GM04504 (cell line): ENCODE data around the gene CDH18.

ENCODE experiments used
- DNase-seq: peaks from one replicate; pipeline ENCODE4 v3.0.0-alpha.2; 2012; ENCODE audit warnings: low read depth

Gene CDH18

GRCh38 chr5:19987612-19988361 lies at the start of gene CDH18:
Gene CDH18 (minus strand): TSS chr5:19988200. CDS start chr5:19838986, 149,214 bp downstream.
- no peak for DNase-seq

DNA sequence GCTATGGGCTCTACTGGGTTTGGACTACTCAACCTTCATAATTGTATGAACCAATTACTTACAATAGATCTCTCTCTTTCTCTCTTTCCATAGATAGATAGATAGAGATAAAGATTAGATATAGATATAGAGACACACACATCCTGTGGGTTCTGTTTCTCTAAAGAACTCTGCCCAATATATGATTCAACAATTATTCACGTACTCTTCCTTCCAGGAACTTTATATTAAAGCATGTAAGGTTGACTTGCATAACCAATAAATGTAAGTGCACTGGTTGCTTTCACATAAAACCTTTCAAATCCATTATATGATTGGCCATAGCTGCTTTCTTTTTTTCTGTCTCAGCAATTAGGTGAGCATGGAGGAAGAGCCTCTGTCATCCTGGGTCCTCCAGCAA lies 46.7 kb upstream of the CDH18 start:
- no peak for DNase-seq

GRCh38 chr5:20033881-20034280 lies 45.9 kb upstream of the CDH18 start:
- DNase-seq: no peak

- no peak for DNase-seq
Observed at GRCh38 chr5:20032896-20033295, 44.9 kb upstream of the CDH18 start.

- DNase-seq: no peak
Observed at GRCh38 chr5:20030125-20030524, 42.1 kb upstream of the CDH18 start.

DNA sequence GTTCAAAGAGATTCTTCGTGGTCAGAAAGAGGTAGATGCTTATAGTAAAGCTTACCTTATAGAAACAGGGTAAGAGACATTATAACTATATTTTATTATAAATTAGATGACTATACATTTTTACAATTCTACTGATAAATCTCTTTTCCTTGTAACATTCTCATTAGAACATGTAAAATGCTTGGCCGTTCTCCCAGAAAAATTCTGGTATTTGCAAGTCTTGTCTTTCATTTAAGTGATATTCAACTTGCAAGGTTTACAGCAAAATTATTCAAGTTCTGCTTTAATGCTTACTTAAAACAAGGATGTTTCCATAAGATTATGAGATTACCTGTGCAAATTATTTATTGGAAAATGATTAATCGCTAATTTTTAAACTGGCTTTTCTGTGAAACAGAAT lies 41.3 kb upstream of the CDH18 start:
- no peak for DNase-seq

GRCh38 chr5:20028506-20028905 lies 40.5 kb upstream of the CDH18 start:
- no peak for DNase-seq

DNA sequence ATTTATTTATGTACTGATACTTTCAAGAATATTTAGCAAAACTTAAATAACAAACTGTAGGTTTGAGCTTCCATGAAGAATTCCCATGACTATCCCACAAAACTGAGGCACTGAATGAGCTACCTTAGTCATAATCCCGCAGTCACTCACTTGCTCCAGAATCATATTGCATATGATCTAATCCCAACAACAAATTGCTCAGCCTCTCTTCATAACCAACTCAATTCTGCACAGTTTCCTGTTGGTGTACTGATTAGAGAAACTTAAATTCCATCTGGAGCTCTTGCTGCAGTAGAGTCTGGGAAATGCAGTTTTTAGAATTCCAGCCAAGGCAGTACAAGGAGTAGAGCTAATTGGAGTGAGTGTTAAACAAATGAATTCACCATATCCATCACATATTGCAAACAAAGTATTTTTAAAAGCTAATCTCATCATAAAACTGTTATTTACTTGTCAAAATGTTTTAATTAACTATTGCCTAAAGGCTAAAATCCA lies 35.7 kb upstream of the CDH18 start:
- DNase-seq: no peak

DNA sequence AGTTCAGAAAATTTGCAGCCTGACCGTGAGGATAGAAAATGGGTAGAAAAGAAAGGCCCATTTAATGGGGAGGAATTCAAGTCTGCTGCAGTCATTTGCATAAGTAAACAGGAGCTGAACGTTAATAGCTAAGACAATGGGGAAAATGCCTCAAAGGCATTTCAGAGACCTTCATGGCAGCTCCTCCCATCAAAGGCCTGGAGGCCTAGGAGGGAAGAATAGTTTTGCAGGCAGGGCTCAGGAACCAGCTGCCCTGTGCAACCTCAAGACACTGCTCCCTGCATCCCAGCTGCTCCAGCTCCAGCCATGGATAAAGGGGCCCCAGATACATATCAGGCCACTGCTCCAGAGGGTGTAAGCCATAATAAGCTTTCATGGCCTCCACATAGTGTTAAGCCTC lies 32.2 kb upstream of the CDH18 start:
- no peak for DNase-seq

DNA sequence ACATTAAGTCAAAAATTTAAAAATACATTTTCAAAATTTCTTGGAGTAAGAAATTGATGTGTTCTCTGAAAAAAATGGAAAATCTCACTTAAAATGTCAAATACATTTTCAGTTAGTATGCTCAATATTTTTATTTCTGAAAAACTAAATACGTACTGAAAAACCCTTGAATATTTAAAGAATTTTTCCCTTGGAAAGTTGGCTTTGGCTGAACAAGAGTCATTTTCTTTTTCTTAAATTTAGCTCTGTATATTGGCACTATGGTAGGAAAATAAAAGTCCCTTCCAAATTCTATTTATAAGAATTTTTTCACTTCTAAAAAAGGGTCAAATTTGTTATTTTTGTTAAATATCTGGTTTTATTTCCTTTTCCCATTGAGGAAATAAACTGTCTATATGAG lies 29.0 kb upstream of the CDH18 start:
- DNase-seq: no peak

- DNase-seq: no peak
Observed at GRCh38 chr5:20000416-20000815, 12.4 kb upstream of the CDH18 start.

GRCh38 chr5:19988457-19988856 lies 457 bp upstream of the CDH18 start:
- no peak for DNase-seq

GRCh38 chr5:19986806-19987205 lies 1.2 kb downstream of the CDH18 start:
- DNase-seq: no peak

GRCh38 chr5:19986031-19986619 lies 1.9 kb downstream of the CDH18 start:
- DNase-seq: no peak

GRCh38 chr5:19978476-19978875 lies 9.5 kb downstream of the CDH18 start:
- no peak for DNase-seq

DNA sequence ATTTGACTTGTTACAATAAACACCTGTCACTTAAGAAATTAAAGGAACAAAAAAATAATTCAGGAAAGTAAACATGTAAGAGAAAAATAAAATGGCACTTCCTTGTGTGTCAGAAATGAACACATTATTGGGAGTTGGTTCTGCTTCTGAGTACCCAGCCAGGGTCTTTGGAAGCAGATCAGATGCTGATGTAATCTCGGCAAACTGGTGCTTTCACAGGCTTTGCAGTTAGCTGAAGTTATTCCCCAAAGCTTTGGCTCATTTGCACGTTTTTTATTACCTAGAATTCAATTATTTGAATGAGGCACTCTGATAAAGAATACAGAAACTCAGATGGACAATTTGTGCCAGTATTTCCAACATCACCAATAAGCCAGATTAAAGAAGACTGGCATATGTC lies 10.9 kb downstream of the CDH18 start:
- DNase-seq: no peak

DNA sequence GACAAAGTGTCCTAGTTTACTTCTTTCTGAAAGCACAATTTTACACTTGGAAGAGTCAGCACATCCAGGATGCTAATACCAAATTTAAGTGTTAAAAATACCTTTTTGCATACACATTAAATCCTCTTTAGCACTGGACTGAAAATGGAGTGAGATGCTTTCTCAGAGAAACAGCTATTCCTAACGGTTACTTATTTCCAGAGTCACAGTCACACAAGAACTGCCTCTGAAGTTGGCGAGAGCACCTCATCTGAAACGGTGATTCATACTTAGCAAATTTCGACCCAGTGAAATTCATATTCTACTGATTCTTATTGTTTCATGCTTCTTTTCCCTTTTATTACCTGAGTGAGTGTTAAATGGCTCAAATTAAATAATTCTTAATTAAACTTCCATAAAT lies 12.2 kb downstream of the CDH18 start:
- DNase-seq: no peak

DNA sequence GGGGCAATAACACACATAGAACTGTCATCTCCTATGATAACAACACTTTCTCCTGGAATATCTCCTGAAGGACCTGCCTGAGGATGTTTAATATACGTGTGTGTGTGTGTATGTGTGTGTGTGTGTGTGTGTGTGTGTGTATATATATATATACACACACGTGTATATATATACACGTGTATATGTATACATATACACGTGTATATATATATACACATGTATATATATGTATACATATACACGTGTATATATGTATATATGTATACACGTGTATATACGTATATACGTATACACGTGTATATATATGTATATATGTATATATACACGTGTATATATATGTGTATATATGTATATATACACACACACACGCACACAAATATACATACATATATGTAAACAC lies 27.5 kb downstream of the CDH18 start:
- no peak for DNase-seq

DNA sequence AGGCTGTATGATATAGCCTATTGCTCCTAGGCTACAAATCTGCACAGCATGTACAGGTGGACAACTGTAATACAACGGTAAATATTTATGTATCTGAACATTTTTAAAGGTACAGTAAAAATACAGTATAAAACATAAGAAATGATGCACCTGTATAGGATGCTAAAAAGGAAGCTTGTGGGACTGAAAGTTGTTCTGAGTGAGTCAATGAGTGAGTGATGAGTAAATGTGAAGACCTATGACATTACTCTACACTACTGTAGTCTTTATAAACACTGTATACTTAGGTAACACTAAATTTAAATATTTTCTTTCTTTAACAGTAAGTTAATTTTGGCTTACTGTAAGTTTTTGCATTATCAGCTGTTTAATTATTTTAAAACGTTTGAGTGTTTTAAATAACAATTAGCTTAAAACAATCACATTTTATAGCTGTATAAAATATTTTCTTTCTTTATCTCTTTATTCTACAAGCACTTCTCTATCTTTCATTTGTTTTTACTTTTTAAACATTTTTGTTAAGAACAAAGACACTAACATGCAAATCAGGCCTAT lies 28.1 kb downstream of the CDH18 start:
- DNase-seq: no peak

DNA sequence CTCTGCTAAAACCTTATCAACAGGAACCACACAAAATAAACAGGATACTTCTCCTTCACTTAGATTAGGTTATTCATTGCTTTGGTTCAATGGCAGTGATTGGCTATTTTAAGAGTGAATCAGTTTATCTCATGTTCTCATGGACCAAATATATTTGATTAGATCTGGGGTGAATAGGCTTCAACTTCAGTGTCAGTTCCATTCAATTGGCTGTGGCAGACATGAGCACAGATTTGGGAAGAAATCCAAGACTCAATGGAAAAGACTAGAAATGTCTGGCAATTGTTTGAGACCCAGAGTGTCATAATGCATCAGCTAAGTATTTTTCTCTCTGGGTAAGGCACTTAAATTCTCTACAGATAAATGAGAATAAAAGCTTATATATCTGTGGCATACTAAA lies 37.1 kb downstream of the CDH18 start:
- no peak for DNase-seq

- no peak for DNase-seq
Observed at GRCh38 chr5:19940192-19940591, 47.8 kb downstream of the CDH18 start.

DNA sequence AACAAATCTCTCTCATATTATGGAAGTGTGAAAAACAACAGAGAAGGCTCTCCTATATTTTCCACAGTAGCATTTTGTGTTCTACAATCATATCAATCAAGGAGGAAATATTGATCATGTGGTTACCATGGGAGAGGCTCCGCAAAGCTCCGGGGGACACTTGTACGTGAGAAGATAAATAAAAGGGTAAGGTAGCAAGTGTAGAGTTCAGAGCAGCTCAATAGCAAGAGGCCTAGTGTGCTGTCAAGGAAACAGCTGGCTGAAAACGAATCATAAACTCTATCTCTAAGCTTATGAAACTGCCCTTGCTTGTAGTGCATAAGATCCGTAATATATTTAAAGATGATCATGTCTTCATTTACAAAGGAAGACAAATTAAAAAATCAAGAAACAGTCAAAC lies 57.5 kb downstream of the CDH18 start:
- DNase-seq: no peak

GRCh38 chr5:19928562-19929421 lies 59.2 kb downstream of the CDH18 start:
- no peak for DNase-seq
